H1 (cell line): ENCODE measurements around the gene PI4KA. TPM values are rescaled to one million over a fixed set of nuclear protein-coding genes. Genes with fewer than 3 reads are reported as not detected.

ENCODE experiments used
- CTCF ChIA-PET: fragments of 300-600 bp; sonication (Branson Sonifier 250); formaldehyde crosslinking; loops from one replicate; lab custom pipeline; 2021; ENCODE audit not compliant: partially characterized antibody; lab: Charles Lee
- POLR2A ChIA-PET: fragments of 300-600 bp; sonication (Branson Sonifier 250); formaldehyde crosslinking; loops from one replicate; lab custom pipeline; 2021; ENCODE audit warnings: inconsistent platforms; ENCODE audit not compliant: partially characterized antibody; lab: Charles Lee
- DNase-seq, 2 experiments: peaks; one replicate each; pipeline versions ENCODE4 v3.0.0 to v3.0.0-alpha.2; 2010 to 2022; ENCODE audit warnings: low spot score in 2 of 2, low read depth in 1 of 2, mixed read lengths in 1 of 2
- FAIRE-seq: peaks from 2 replicates; lab custom pipeline; 2011; peaks lifted over from hg19 to GRCh38; lab: Jason Lieb, UNC
- H2AFZ ChIP-seq: 2 replicates; pipeline ENCODE4 v1.8.1; 2012; ENCODE audit warnings: low read length, inconsistent platforms
- H2AK5ac ChIP-seq: 2 replicates; pipeline ENCODE4 v1.6.1; 2013; ENCODE audit warnings: low read depth, low read length
- H2BK120ac ChIP-seq: replicated peaks from 2 replicates; pipeline ENCODE3; 2013; ENCODE audit warnings: low read depth, low read length, inconsistent platforms
- H2BK12ac ChIP-seq: 2 replicates; pipeline ENCODE4 v1.6.1; 2013; ENCODE audit warnings: low read depth, low read length
- H2BK15ac ChIP-seq: 2 replicates; pipeline ENCODE4 v1.6.1; 2013; ENCODE audit warnings: low read length
- H2BK20ac ChIP-seq: 2 replicates; pipeline ENCODE4 v1.6.1; 2013; ENCODE audit warnings: low read length
- H2BK5ac ChIP-seq: 2 replicates; pipeline ENCODE4 v1.6.1; 2013; ENCODE audit warnings: low read depth, low read length
- H3K14ac ChIP-seq: 2 replicates; pipeline ENCODE4 v1.6.1; 2013; ENCODE audit warnings: inconsistent platforms; ENCODE audit not compliant: insufficient read length
- H3K18ac ChIP-seq: 2 replicates; pipeline ENCODE4 v1.6.1; 2013; ENCODE audit warnings: low read length; ENCODE audit errors: extremely low read depth
- H3K23ac ChIP-seq: 2 replicates; pipeline ENCODE4 v1.6.1; 2013; ENCODE audit warnings: inconsistent platforms; ENCODE audit not compliant: insufficient read length
- H3K23me2 ChIP-seq: 2 replicates; pipeline ENCODE4 v1.6.1; 2013; ENCODE audit warnings: low read depth, low read length
- H3K27ac ChIP-seq: 2 replicates; pipeline ENCODE4 v1.6.1; 2011; ENCODE audit warnings: low read depth, low read length, inconsistent platforms
- H3K27me3 ChIP-seq, 4 experiments: replicated peaks in 1 of 4; 1 replicate in 1 of 4; 2 replicates in 3 of 4; pipeline versions ENCODE4 v1.6.1 to v1.8.1; 2011 to 2013; ENCODE audit warnings: low read length in 3 of 4, mild to moderate bottlenecking in 3 of 4, inconsistent platforms in 2 of 4, mixed read lengths in 2 of 4, moderate library complexity in 1 of 4; ENCODE audit not compliant: control insufficient read depth in 3 of 4, insufficient read depth in 3 of 4; ENCODE audit errors: extremely low read depth in 1 of 4
- H3K36me3 ChIP-seq, 4 experiments: 2 replicates each; pipeline versions ENCODE4 v1.6.1 to v1.8.1; 2011 to 2013; ENCODE audit warnings: mild to moderate bottlenecking in 4 of 4, low read length in 3 of 4, moderate library complexity in 2 of 4, control low read depth in 1 of 4, inconsistent platforms in 1 of 4; ENCODE audit not compliant: insufficient read depth in 4 of 4, control insufficient read depth in 2 of 4
- H3K4ac ChIP-seq: replicated peaks from 2 replicates; pipeline ENCODE3; 2013; ENCODE audit warnings: low read length, low read depth, mixed read lengths, inconsistent platforms; ENCODE audit not compliant: insufficient read length
- H3K4me1 ChIP-seq, 4 experiments: replicated peaks in 1 of 4; 1 replicate in 1 of 4; 2 replicates in 3 of 4; pipeline versions ENCODE4 v1.6.1 to v1.8.1; 2011 to 2013; ENCODE audit warnings: low read length in 3 of 4, inconsistent platforms in 2 of 4, mixed read lengths in 1 of 4; ENCODE audit not compliant: insufficient read depth in 4 of 4, control insufficient read depth in 3 of 4
- H3K4me2 ChIP-seq, 2 experiments: 2 replicates each; pipeline versions ENCODE4 v1.6.1 to v1.8.1; 2011 to 2013; ENCODE audit warnings: low read depth in 2 of 2, low read length in 2 of 2, control low read depth in 1 of 2, inconsistent platforms in 1 of 2, mild to moderate bottlenecking in 1 of 2; ENCODE audit not compliant: insufficient read depth in 1 of 2
- H3K4me3 ChIP-seq, 4 experiments: fragments of 200-600, 300-600 bp in 1 of 4; sonication (generic), shearing (Covaris generic), sonication (Bioruptor Twin) in 1 of 4; 2 replicates each; pipeline versions ENCODE4 v1.5.1 to v1.8.1; 2011 to 2016; ENCODE audit warnings: low read length in 4 of 4, low read depth in 3 of 4, control low read depth in 2 of 4, inconsistent platforms in 2 of 4, mild to moderate bottlenecking in 2 of 4, mixed read lengths in 1 of 4, moderate library complexity in 1 of 4; ENCODE audit not compliant: insufficient read depth in 2 of 4; ENCODE audit errors: extremely low read depth in 1 of 4
- H3K56ac ChIP-seq: replicated peaks from 2 replicates; pipeline ENCODE3; 2013; ENCODE audit warnings: low read depth, mild to moderate bottlenecking, mixed read lengths, low read length, inconsistent platforms; ENCODE audit not compliant: insufficient read length
- H3K79me1 ChIP-seq: 2 replicates; pipeline ENCODE4 v1.6.1; 2013; ENCODE audit warnings: low read depth, low read length, control low read depth
- H3K79me2 ChIP-seq, 2 experiments: 2 replicates each; pipeline versions ENCODE4 v1.6.1 to v1.8.1; 2012 to 2013; ENCODE audit warnings: low read length in 2 of 2, mild to moderate bottlenecking in 2 of 2, inconsistent platforms in 1 of 2; ENCODE audit not compliant: insufficient read depth in 2 of 2, control insufficient read depth in 1 of 2
- H3K9ac ChIP-seq, 4 experiments: replicated peaks in 1 of 4; 1 replicate in 1 of 4; 2 replicates in 3 of 4; pipeline versions ENCODE4 v1.6.1 to v1.8.1; 2011 to 2013; ENCODE audit warnings: low read depth in 3 of 4, low read length in 3 of 4, control low read depth in 2 of 4, mild to moderate bottlenecking in 2 of 4, moderate library complexity in 2 of 4, inconsistent platforms in 1 of 4; ENCODE audit errors: extremely low read depth in 1 of 4
- H3K9me3 ChIP-seq, 2 experiments: 2 replicates each; pipeline versions ENCODE4 v1.6.1 to v1.8.1; 2012 to 2013; ENCODE audit warnings: mild to moderate bottlenecking in 2 of 2, moderate library complexity in 2 of 2, control low read depth in 1 of 2, inconsistent platforms in 1 of 2, low read depth in 1 of 2, low read length in 1 of 2, mixed read lengths in 1 of 2; ENCODE audit not compliant: insufficient read depth in 2 of 2
- H4K20me1 ChIP-seq, 2 experiments: replicated peaks in 1 of 2; 2 replicates each; pipeline versions ENCODE3 to v1.8.1; 2011 to 2013; ENCODE audit warnings: inconsistent platforms in 2 of 2, low read length in 2 of 2, mild to moderate bottlenecking in 1 of 2; ENCODE audit not compliant: insufficient read depth in 2 of 2, control insufficient read depth in 1 of 2
- H4K5ac ChIP-seq: 2 replicates; pipeline ENCODE4 v1.6.1; 2013; ENCODE audit warnings: low read length, low read depth, mixed read lengths, inconsistent platforms; ENCODE audit not compliant: insufficient read length
- H4K8ac ChIP-seq: 2 replicates; pipeline ENCODE4 v1.8.0; 2013; ENCODE audit warnings: mild to moderate bottlenecking, moderate library complexity, low read length, inconsistent platforms; ENCODE audit not compliant: insufficient read depth; ENCODE audit errors: extremely low read depth
- H4K91ac ChIP-seq: replicated peaks from 2 replicates; pipeline ENCODE3; 2013; ENCODE audit warnings: low read length, mixed read lengths, inconsistent platforms; ENCODE audit not compliant: insufficient read length
- CBX8 ChIP-seq: fragments of 300-800, 300-1000 bp; sonication (generic); IDR thresholded peaks from 2 replicates; pipeline ENCODE4 v1.7.1; 2016; ENCODE audit warnings: low read depth, low read length, borderline replicate concordance
- CHD1 ChIP-seq: IDR thresholded peaks from 2 replicates; pipeline ENCODE4 v1.6.1; 2012; ENCODE audit warnings: low read depth, low read length, improper control_type of control experiment
- CREB1 ChIP-seq: IDR thresholded peaks from 2 replicates; pipeline ENCODE4 v1.6.1; 2012; ENCODE audit warnings: inconsistent platforms
- EZH2 ChIP-seq: fragments of 200-600 bp; sonication (generic); IDR thresholded peaks from 2 replicates; pipeline ENCODE4 v1.7.1; 2012; ENCODE audit warnings: low read depth, mild to moderate bottlenecking, moderate library complexity, low read length, inconsistent platforms; ENCODE audit not compliant: severe bottlenecking
- PHF8 ChIP-seq: fragments of 200-600 bp; sonication (generic); conservative IDR thresholded peaks from 2 replicates; pipeline ENCODE4 v1.7.1; 2012; ENCODE audit warnings: low read depth, mild to moderate bottlenecking, inconsistent platforms, low read length, moderate library complexity
- POLR2AphosphoS5 ChIP-seq: IDR thresholded peaks from 2 replicates; pipeline ENCODE4 v1.6.1; 2011; ENCODE audit warnings: low read depth, low read length
- RAD21 ChIP-seq, 2 experiments: IDR thresholded peaks in 1 of 2; conservative IDR thresholded peaks in 1 of 2; 2 replicates each; pipeline ENCODE4 v1.6.1; 2011; ENCODE audit warnings: low read depth in 2 of 2, low read length in 2 of 2, improper control_type of control experiment in 1 of 2, inconsistent platforms in 1 of 2, mild to moderate bottlenecking in 1 of 2, moderate library complexity in 1 of 2
- RFX5 ChIP-seq: IDR thresholded peaks from 2 replicates; pipeline ENCODE4 v1.6.1; 2011; ENCODE audit warnings: low read depth, low read length, improper control_type of control experiment, borderline replicate concordance
- RXRA ChIP-seq: IDR thresholded peaks from 2 replicates; pipeline ENCODE4 v1.6.1; 2011; ENCODE audit warnings: low read depth, mild to moderate bottlenecking, low read length, moderate library complexity; ENCODE audit not compliant: insufficient read depth
- SAP30 ChIP-seq: fragments of 300-600 bp; sonication (generic); IDR thresholded peaks from 2 replicates; pipeline ENCODE4 v1.7.1; 2012; ENCODE audit warnings: low read length, moderate library complexity, mild to moderate bottlenecking, inconsistent platforms; ENCODE audit not compliant: insufficient read depth, insufficient replicate concordance
- SIN3A ChIP-seq, 2 experiments: IDR thresholded peaks in 1 of 2; conservative IDR thresholded peaks in 1 of 2; 2 replicates each; pipeline ENCODE4 v1.6.1; 2011 to 2012; ENCODE audit warnings: low read length in 2 of 2, improper control_type of control experiment in 1 of 2, low read depth in 1 of 2, mild to moderate bottlenecking in 1 of 2
- SIRT6 ChIP-seq: IDR thresholded peaks from one replicate; pipeline ENCODE4 v1.7.1; 2012; ENCODE audit warnings: low read length, inconsistent platforms
- SIX5 ChIP-seq: IDR thresholded peaks from 2 replicates; pipeline ENCODE4 v1.6.1; 2011; ENCODE audit warnings: mild to moderate bottlenecking, low read depth, low read length
- YY1 ChIP-seq: IDR thresholded peaks from 2 replicates; pipeline ENCODE4 v1.6.1; 2011; ENCODE audit warnings: low read depth, mild to moderate bottlenecking, low read length
- WGBS, 2 experiments: shearing (Covaris generic) in 1 of 2; methylation state at CpG; one replicate each; pipeline versions ENCODE4 v1.1.6 to v1.1.7; 2013 to 2015; ENCODE audit warnings: low lambda C conversion rate in 2 of 2, mixed read lengths in 2 of 2, inconsistent platforms in 1 of 2, low coverage in 1 of 2, missing lambda C conversion rate in 1 of 2; ENCODE audit not compliant: insufficient replicate concordance in 2 of 2, insufficient coverage in 1 of 2, insufficient read length in 1 of 2; ENCODE audit errors: extremely low coverage in 1 of 2, missing lambda C conversion rate in 1 of 2; 5-methylcytosine and 5-hydroxymethylcytosine counted together
- polyA plus RNA-seq, 7 experiments: library from polyadenylated mRNA; depleted of rRNA in 3 of 7; stranded (reverse) in 5 of 7; unstranded in 2 of 7; fragments of >200 nt in 5 of 7; fragments of 200-250 nt in 2 of 7; gene quantifications; 1 replicate in 5 of 7; 2 replicates in 1 of 7; 4 replicates in 1 of 7; pipeline versions ENCODE4 v1.2.1 to v1.2.3, GENCODE V29; 2011 to 2013; ENCODE audit warnings: missing spikeins in 2 of 7, mixed read lengths in 2 of 7
- total RNA-seq: library from RNA; stranded (reverse); fragmentation: NEBNext Ultra II Directional; extraction: Animal tissue kit (Norgen Biotek cat#: 25700); gene quantifications from 2 replicates; pipeline ENCODE4 v1.2.1, GENCODE V29; 2021

Gene PI4KA
- total and polyA plus RNA-seq, 2 of the 8 experiments (the other 6 are each of a cell fraction or from before 2014, with no cell fraction given): 22.5 to 37.7 TPM

DNA sequence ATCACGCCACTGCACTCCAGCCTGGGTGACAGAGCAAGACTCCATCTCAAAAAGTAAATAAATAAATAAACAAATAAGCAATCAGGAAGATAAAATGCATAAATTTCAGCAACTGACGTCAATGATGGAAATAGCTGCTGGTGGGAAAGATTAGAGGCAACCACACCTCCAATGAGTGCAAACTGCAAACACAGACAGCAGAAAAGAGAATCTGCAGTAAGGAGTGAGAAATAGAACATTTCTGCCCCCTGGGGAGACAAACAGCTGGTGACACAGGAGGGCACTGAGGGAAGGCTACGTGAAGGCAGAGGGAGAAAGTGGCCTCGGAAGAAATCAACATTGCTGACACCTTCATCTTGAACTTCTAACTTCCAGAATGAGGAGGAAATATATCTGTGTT, 6.5 kb downstream of the PI4KA start:
- no peak for FAIRE-seq
- no peaks in the 10 kb centered on the region for H4K20me1 ChIP-seq
- H4K5ac ChIP-seq: no peak overlapping the region
- H3K14ac ChIP-seq: no peak overlapping the region
- no peaks in the 10 kb centered on the region for H3K27me3 ChIP-seq
- WGBS, 2 experiments: 57% methylated on average over 4 of the region's 4 CpGs; no CpG with 5 or more reads in 1 of the 2 experiments
- DNase-seq: no peak
- no peak overlapping the region for H2BK15ac ChIP-seq
- H3K4me1 ChIP-seq: peaks cover 0 to 9% (median 1%) of the 10 kb centered on the region in 4 experiments; a peak in 3 of 7 replicates
- no peak overlapping the region for H4K8ac ChIP-seq
- no peak overlapping the region for H3K18ac ChIP-seq
- ChIA-PET CTCF (interaction anchor here (1.7 kb wide), 1 partner anchor 33 kb away, joined by 6 read pairs; no protein-coding TSS in a partner anchor), POLR2A (no interaction called here)
- no peaks in the 10 kb centered on the region for H3K79me1 ChIP-seq
- H3K4me3 ChIP-seq: no peak overlapping the region
- H3K4me2 ChIP-seq: no peak overlapping the region
- H2BK120ac ChIP-seq: no peak overlapping the region
- no peak overlapping the region for H3K9ac ChIP-seq
- H3K23me2 ChIP-seq: no peaks in the 10 kb centered on the region
- H2BK12ac ChIP-seq: no peak overlapping the region
- no peak overlapping the region for H2BK5ac ChIP-seq
- no peak overlapping the region for H3K4ac ChIP-seq
- no peak overlapping the region for H4K91ac ChIP-seq
- H2AFZ ChIP-seq: no peak overlapping the region
- H3K23ac ChIP-seq: no peak overlapping the region
- no peaks in the 10 kb centered on the region for H3K36me3 ChIP-seq
- H2BK20ac ChIP-seq: no peak overlapping the region
- H3K79me2 ChIP-seq: peaks cover 0 to 39% of the 10 kb centered on the region in 2 experiments; a peak in 3 of 4 replicates
- H2AK5ac ChIP-seq: no peak overlapping the region
- no peaks in the 10 kb centered on the region for H3K9me3 ChIP-seq
- no peak overlapping the region for H3K56ac ChIP-seq
- TF ChIP-seq CHD1 (no peak), EZH2 (no peak), RAD21 (IDR thresholded peaks at IDR 0.05 in 1 of 2, conservative IDR thresholded peaks at IDR 0.05 in 1 of 2; ENCODE audit: low read depth in 2 of 2, low read length in 2 of 2) (no peak), SIX5 (no peak), CREB1 (no peak), SIN3A (conservative IDR thresholded peaks at IDR 0.05 in 1 of 2, IDR thresholded peaks at IDR 0.05 in 1 of 2; ENCODE audit: low read depth in 1 of 2, low read length in 2 of 2) (no peak), RFX5 (no peak), PHF8 (no peak), SAP30 (no peak), SIRT6 (no peak), POLR2AphosphoS5 (no peak), CBX8 (no peak), YY1 (no peak), RXRA (no peak)
- no peak overlapping the region for H3K27ac ChIP-seq
